ENCODE results near the gene IGSF21.
"Not testable (repeated sequence)": the region's sequence is repeated elsewhere in the genome, so short reads cannot be mapped to it uniquely, and the experiment has no call there.

The IGSF21 gene

DNA sequence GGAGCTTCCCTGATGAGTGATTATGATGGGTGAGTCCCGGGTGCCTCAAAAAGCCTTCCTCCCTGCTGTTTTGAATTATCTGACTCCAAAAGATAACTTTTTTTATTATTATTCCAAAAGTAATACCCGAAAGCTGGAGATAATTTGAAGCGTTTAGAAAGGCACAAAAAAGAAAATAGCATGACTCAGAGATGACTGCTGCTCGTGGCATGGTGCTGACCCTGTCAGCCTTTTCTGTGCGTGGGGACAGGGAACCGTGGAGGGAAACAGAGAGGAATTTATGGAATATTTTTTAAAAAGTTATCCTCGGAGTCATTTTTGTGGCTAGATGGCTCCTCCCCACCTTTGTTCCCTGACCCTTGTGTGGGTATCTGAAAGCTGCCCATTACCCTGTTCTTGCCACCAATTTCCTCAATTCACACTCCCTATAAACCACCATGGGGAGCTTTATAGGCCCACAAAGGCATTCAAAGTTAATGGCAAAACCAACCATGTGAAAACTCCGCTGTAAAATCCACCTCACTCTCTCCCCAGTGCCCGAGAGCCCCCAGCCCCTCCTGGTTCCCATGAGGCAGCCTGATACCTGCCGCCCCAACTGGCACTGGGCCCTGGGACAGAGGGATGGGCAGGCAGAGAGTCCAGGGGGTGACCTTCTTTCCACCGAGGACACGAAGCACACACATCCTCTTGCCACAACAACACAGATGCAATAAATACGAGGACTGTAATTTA is 37.5 kb downstream of the IGSF21 start:
- DNase-seq (ENCODE audit: low read depth in 2 of 3, low spot score in 1 of 3): no peak

DNA sequence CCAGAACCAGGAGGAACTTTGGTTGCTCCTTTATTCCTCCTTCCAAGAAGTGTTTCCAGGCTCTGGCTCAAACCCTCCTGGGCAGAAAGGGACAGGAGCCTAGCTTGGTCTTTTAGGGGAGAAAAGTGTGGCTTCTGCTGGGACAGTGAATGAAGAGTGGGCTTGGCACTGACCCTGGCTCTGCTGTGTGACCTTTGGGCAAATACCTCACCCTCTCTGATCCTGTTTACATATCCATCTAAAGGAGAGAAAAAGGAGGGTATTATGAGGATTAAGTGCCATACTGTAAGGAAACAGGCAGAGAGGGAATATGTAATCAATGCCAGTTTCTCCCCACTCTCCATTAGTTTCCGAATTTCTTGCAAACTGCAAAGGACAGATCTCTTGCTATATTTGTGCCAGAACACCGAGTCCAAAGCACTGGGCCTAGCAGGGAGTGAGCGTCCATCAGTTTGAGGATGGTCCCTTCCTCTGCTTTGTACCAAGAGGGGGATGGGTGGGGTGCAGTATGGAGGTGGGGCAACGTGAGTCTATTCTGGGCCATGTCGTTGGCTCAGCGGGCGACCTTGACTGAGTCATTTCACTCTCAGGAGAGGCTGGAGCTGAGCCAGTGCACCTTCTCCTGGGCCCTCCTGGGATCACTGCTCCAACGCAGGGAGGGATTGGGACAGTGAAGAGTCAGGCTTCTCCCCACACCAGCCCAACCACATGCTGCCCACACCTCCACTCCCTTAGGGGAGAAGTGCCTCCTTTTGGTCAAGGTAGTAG is 38.4 kb downstream of the IGSF21 start:
- no peak for DNase-seq (ENCODE audit: low read depth in 2 of 3, low spot score in 1 of 3)

DNA sequence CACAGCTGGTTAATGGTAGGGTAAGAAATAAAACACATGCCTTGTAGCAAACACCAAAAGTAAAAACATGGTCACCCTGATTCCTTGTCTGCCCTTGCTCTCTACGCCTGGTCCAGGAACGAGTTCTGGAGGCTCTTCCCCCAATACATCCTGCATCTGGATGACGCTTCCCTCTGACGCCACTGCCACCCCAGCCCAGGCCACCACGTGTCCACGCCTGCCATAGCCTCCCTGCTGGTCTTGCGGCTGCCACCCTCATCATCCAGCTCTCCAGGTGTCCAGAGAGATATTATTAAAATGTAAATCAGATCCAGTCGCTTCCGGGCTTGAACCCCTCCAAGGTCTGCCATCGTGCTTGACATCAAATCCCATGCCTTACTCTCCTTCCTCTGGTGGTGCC is 39.3 kb downstream of the IGSF21 start:
- DNase-seq (ENCODE audit: low read depth in 2 of 3, low spot score in 1 of 3): no peak

DNA sequence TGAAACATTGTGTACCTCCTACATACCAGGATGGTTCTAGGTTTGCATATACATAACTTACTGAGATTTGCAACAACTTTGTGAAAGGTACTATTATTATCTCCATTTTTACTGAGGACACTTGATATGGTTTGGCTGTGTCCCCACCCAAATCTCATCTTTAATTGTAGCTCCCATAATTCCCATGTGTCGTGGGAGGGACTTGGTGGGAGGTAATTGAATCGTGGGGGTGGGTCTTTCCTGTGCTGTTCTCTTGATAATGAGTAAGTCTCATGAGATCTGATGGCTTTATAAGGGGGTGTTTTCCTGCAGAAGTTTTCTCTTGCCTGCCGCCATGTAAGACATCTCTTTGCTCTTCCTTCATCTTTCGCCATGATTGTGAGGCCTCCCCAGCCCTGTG is 40.1 kb downstream of the IGSF21 start:
- DNase-seq (ENCODE audit: low read depth in 2 of 3, low spot score in 1 of 3): no peak

DNA sequence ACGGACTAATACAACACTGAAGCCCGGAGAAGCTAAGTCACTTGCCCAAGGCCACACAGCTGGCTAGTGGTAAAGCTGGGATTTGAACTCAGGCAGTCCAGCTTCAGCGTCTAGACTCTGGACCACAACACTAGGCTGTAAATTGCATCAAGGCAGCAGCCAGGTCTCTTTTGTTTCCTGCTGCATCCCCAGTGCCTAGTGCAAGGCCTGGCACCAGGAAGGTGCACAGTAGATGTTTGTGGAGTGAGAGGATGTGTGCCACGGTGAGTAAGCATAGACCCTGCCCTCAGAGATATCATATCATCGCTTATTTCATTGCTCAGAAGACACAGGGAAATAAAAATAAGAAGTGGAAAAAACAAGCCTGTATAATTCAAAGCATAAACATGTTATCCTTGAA is 40.9 kb downstream of the IGSF21 start:
- DNase-seq (ENCODE audit: low read depth in 2 of 3, low spot score in 1 of 3): no peak

DNA sequence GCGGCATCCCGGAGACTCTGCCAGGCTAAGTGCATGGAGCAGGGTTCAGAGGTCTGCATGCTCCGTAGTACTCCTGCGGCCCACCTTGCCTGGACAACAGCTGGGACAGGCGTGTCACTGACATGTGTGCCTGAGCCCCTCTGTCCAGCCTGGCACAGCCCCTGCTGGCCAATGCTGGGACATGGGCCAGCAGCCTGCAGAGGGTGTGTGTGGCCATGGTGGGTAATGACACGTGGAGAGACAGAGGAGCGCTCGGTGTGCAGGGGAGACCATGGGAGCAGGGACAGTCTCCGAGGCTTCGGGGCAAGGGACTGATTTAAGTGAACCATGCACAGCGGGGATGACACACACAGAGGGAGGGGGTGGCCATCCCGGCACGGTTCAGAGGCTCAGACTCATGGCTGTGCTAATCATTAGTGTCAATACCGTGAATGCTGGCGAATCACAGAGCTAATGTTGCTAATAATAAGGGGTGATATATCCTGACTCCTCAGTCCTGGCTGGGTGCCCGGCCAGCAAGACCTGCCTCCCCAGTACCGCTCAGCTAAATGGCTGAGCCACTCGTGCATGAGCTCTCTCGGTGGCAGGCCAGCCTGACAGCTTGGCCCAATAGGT is 41.5 kb downstream of the IGSF21 start:
- no peak for DNase-seq (ENCODE audit: low read depth in 2 of 3, low spot score in 1 of 3)

DNA sequence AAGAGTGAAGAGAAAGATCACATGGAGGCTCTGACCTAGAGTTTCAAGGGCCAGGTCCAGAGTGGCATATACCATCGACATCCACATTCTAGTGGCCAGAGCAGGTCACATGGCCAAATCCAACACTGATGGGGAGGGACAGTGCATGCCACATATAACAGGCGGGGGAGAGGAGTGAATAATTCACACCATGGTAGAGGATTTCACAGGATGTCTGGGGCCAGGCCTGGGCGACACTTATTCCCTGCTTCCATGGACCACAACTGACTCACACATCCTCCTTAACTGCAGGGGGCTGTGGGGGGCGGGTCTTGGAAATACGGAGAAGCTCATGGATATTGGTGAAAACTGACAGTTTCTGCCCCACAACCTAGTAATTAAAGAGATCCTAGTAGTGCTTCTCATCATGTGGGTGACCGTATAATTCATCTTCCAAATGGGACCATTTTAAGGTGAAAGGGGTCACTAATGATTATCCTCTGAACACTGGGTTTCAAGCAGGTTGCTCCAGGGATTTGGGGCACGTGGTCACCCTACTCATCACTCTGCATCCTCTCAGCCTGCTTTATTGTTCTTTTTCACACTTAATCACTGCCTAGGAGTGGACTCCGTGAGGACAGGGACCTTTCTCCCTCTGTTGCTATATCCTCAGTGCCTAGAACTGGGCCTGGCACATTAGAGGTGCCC is 44.0 kb downstream of the IGSF21 start:
- no peak for DNase-seq (ENCODE audit: low read depth in 2 of 3, low spot score in 1 of 3)

DNA sequence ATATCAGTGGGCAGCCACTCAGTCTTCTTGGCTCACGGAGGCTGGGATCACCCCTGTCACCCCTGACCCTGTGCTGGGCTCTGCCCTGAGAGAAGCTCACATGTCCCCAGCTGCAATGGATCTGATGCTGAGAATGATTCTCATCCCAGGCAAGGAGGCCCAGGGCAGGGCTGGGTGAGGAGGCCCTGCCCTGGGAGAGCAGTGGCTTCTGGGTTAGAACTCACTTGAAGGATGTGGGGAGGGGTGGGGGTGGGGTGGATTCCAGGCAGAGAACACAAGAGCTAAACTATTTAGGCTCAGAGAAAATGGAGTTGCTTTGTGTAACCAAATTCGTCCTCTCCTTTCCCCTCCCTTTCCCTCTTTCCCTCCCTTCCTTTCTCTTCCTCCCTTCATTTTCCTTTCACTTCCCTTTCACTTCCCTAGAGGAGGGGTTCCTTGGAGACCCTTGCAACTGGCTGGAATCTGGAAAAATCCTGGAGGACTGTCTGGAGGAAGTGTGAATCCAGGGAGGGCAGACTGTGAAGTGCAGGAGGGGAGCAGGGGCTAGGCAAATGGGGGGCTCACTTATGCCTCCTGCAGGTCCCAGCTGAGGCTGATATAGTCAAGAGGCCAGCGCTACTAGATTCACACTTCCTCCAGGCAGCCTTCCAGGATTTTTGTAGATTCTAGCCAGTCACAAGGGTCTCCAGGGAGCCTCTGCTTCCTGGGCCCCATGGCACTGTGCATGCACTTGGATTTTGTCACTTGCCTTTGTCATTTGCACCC is 47.0 kb downstream of the IGSF21 start:
- no peak for DNase-seq (ENCODE audit: low read depth in 2 of 3, low spot score in 1 of 3)

DNA sequence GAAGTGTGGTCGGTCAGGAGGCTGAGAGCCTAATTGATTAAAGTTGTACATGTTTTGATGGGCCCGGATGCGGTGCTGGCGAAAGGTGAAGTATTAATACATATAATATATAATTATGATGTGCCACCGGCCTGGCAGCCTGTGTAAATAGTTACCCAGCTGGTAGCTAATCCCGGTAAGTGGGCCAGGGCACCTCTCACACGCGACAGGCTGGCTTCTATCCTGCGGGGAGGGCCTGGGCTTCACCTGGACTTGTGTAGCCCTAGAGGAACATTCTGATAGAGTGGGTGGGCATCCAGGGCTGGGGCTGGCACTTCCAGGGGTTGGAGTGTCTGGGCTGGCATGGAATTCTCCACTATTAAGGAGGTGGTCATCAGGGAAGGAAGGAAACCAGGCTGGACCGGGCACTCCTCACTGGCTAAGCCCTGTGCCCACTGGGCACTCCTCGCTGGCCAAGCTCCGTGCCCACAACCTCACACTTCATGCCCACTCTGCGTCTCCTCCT is 48.3 kb downstream of the IGSF21 start:
- no peak for DNase-seq (ENCODE audit: low read depth in 2 of 3, low spot score in 1 of 3)

DNA sequence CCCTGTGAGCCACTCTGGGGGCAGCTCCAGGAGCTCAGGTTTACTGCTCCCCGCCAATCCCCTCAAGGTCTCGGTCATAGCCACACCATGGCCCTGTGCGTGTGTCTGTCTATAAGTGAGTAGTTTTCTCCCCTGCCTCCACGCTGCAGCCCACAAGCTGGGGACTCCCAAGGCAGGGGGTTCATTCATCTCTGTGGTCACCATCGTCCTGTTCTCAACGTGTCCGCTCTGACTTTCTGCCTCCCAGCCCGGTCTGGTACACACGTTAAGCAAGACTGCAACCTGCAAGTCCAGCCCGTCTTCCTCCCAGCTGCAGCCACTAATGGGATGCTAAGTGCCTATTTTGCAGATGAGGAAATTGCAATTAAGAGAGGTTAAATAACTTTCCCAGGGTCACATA is 49.8 kb downstream of the IGSF21 start:
- no peak for DNase-seq (ENCODE audit: low read depth in 2 of 3, low spot score in 1 of 3)

DNA sequence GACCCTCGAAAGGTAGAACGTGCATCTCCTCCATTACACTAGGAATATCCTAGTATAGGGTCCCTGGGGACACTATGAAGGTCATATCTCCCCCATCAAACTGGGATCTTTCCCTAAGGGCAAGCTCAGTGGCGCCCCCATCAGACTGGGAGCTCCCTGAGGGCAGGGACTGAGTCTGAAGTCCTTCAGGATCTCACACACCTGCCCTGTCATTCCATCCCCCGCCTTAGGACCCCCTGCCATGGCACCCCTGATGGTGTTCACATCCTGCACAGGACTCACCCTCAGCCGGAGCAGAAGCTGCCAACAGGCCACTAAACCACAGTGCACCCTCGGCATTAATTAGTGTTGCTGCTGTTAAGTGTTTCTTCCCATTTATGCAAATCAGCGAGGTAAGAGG is 50.4 kb downstream of the IGSF21 start:
- no peak for DNase-seq (ENCODE audit: low read depth in 2 of 3, low spot score in 1 of 3)

DNA sequence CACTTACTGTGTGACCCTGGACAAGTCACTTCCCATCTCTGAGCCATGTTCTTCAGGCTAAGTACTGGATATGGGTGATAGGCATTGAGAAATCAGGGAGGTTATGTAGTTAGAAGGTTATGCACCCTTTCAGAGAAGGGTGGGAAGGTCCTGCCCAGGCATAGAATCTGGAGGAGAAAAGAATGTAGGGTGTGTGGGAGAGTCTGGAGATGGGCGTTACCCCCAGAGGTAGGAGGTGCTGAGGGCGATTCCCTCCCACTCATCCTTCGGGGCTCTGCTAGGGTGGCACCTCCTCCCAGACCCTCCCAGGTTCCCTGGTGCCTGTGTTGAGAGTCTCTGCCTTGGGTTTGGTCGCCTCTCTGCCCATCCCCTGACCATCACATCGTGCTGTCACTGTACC is 51.1 kb downstream of the IGSF21 start:
- no peak for DNase-seq (ENCODE audit: low read depth in 2 of 3, low spot score in 1 of 3)

DNA sequence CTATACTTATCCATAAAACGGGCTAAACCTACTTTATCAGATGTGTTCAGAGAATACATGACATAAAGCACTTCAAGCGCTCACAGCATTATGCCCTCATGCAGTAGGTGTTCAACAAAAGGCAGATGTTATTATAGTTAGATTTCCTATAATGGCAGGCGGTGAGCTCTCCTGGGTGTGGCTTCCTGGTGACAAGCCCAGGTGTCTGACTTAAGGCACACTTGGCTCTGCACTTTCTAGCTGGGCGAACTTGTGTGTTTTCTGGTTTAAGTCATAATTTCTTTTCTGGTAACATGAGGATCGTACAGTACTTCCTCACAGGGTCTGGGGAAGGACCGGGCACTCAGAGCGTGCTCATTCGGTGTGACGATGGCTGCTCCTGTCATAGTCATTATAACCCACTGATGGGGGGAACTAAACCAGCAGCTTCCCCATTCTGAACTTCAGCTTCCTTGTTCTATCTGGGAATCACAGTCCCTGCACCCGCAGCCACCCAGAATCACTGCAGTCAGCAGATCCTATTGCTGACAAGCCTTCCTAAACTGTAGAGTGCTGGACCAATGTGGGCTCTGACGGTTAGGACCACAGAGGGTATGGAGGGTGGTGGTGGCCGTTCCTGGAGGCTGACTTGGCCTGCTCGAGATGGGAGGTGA is 52.8 kb downstream of the IGSF21 start:
- DNase-seq (ENCODE audit: low read depth in 2 of 3, low spot score in 1 of 3): no peak

DNA sequence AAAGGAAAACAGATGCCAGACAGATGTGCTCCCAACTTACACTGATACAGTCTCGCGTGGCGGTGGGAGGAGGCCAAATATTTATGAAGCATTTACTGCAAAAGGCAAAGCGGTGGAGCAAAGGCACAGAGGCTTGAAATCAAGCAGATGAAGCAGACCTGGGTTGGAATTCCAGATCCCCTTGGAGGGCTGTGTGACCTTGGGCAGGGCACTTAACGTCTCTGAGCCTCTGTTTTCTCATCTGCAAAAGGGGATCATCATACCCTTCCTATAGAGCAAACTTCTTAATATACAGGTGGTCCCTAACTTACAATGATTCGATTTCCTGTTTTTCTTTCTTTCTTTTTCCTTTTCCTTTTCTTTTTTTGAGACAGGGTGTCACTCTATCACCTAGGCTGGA is 54.1 kb downstream of the IGSF21 start:
- DNase-seq (ENCODE audit: low read depth in 2 of 3, low spot score in 1 of 3): no peak

DNA sequence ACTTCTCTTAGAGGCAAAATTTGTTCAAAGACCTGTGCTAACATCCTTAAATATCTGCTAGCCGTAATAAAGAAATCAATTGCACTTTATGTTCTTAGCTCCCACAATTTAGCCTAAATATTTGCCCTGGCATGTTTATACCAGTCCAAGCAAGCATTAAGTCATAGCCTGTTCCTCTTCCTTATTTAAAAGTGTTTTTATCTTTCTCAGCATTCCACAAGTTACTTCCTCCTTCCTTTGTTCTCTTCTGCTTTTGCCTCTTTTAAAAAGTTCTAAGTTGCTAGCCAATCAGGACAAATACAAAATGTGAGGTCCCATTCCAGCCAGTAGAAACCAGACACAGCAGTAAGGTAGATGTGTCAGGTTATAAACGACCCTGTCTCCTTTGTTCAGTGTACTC is 58.0 kb downstream of the IGSF21 start:
- DNase-seq (ENCODE audit: low read depth in 2 of 3, low spot score in 1 of 3): not testable (repeated sequence)

DNA sequence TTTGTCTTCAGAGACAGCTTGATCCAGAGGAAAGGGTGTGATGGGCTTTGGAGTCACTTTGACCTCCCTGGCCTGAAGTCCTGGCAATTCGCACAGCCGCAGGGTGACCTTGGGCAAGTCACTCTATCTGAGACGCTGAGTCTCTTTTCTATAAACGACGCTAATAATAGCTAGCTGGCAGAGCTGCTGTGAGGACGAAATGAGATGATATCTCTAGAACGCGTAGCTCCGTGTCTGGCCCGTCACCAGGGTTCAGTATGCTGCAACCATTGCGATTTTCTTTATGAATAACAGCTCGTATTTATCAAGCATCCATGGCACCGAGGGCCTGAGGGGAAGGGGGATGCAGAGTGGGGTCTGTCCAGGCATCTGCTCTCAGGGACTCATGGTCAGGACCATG is 58.7 kb downstream of the IGSF21 start:
- DNase-seq (ENCODE audit: low read depth in 2 of 3, low spot score in 1 of 3): no peak

DNA sequence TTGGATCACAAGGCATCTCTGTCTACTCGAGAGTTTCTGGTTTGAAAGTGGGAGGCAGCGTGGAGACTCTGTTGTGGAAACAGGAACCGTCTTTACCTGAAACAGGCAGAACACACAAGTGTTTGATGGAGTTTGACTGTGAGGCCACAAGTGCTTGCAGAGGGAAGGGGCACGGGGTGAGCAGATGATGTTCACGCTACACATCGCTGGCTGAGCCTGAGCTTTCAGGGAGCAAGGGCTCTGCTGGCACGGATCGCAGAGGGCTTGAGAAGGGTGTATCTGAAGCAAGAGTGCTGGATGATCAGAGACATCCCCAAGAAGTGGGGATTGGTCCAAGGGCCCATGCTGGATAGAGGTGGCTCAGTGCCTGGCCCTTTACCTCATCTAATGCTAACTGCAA is 59.3 kb downstream of the IGSF21 start:
- no peak for DNase-seq (ENCODE audit: low read depth in 2 of 3, low spot score in 1 of 3)

DNA sequence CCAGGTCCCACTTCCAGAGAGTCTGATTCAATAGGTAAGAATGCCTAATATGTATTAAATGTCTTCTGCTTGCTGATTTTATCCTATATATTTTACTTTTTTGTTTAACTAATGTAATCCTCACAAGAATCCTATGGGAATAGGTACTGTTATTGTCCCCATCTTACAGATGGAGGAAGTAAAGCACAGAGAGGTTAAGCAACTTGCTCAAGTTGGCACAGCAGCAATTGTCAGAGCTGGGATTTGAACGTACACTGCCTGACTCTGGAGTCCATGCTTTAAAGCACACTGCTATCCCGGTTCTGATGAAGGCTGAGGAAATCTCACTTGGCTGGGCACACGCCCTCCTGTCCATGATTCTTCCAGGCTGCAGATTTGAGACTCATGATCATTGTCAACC is 62.8 kb downstream of the IGSF21 start:
- no peak for DNase-seq (ENCODE audit: low read depth in 2 of 3, low spot score in 1 of 3)

DNA sequence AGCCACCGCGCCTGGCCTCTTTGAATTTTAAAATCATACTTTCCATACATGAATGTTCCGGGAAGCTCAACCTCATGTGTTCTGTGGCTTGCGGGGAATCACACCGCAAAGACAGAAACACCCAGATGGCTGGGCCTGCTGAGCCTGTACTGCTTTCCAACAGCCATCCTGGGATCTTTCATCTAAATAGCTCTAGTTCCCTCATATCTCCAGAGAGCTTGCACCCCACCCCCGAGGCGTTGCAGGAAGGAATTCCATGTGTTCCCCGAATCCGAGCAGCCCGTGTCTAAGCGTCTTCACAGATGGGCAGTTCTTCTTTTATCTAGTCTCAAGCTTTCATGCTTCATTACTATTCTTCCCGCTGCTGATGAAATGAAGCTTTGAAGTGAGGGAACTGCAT is 66.4 kb downstream of the IGSF21 start:
- no peak for DNase-seq (ENCODE audit: low read depth in 2 of 3, low spot score in 1 of 3)

DNA sequence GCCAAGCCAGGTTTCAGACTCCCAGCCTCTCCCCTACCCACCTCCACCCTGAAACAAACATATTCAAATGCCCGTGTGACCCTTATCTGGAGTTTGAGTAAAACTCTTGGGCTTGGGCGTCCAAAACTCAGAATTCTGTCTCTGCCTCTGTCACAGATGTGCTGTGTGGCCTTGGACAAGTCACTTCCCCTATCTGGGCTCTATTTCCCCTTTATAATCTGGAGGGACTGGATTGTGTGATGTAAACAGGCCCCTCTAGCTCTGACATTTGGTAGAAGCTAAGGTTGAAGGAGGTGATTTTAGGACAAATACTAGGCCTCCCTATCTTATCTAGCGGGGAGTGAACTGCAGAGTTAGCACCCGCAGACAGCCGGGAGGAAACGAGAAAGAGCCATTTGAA is 67.5 kb downstream of the IGSF21 start:
- no peak for DNase-seq (ENCODE audit: low read depth in 2 of 3, low spot score in 1 of 3)

All from stimulated activated CD4-positive, alpha-beta T cell treated with anti-CD3 and anti-CD28 coated beads, Interleukin-12 subunit alpha, Interleukin-12 subunit beta, amount 100 ng/mL, for 48 hours (primary cell).